Umbilical cord (tissue), 2 donors: ENCODE data around the gene P2RX1. TPM values are rescaled to one million over a fixed set of nuclear protein-coding genes. Genes with fewer than 3 reads are reported as not detected.
"Not testable (repeated sequence)": the region's sequence is repeated elsewhere in the genome, so short reads cannot be mapped to it uniquely, and the experiment has no call there.

Source experiments
- DNase-seq: peaks from one replicate; pipeline ENCODE4 v3.0.0-alpha.2; 2015; ENCODE audit warnings: low spot score
- total RNA-seq: library from RNA; depleted of rRNA; stranded (reverse); fragments of >200 nt; gene quantifications from one replicate; pipeline ENCODE4 v1.2.3, GENCODE V29; 2014; ENCODE audit warnings: low replicate concordance; ENCODE audit not compliant: insufficient read depth

P2RX1 gene
- total RNA-seq, 1 donor from 2014 or later = 44.5 TPM

DNA sequence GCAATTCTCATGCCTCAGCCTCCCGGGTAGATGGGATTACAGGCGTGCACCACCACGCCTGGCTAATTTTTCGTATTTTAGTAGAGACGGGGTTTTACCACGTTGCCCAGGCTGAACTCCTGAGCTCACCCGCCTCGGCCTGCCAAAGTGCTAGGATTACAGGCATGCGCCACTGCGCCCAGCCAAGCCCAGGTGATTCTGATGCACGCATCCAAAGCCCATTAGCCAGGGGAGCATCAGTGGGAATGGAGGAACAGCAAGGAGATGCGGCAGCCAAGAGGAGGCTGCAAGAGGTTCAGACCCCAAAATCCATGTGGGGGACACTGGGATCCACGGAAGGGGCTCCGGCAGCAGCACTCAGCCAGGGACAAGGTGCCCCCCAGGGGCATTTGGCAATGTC is 35.9 kb upstream of the P2RX1 start:
- DNase-seq = no peak

DNA sequence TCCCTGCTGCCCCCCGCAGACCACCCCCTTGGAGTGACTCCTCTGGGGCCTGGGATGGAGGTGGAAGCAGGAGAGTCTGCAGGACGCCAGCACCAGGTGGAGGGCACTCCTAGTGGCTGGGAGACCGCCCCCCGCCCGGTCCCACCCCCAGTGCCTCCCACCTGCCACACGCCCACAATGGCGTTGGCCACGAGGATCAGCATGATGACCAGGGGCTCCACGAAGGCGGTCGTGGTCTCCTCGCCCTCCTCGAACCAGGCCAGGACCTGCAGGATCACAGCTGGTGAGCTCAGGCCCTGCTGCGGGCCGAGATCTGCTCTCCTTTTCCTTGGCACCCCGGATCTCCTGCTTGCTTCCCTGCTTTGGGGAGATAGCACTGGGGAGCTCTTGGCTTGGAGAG is 35.2 kb upstream of the P2RX1 start:
- no peak for DNase-seq

DNA sequence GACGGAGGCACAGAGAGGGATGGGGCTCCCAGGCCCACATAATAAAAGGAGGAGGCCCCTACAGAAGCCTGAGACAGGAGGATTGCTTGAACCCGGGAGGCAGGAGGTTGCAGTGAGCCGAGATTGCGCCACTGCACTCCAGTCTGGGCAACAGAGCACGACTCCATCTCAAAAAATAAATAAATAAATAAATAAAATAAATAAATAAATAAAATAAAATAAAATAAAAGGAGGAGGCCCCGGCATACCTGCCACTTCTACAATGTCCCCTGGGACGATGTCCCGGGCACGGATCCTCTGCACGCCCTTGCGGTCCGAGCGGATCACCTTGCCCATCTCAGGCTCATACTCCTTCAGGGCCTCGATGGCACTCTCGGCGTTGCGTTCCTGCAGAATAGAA is 34.7 kb upstream of the P2RX1 start:
- DNase-seq = no peak

DNA sequence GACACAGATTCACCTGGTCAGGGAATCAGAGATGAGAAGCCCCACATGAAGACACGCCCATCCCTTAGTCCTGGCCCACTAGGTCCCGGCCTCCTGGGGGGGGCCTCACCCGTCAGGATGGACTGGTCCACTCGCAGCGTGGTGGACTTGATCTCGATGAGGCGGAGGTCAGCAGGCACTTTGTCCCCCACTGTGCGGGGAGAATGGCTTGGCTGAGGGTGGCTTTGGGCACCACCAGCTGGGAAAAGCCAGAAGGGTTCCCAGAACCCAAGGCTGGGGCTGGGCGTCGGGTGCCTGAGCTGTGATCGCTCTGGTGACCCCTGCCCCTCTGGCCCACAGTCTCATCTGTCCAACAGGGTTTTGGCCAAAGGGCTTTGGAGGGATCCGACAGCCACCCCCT is 34.3 kb upstream of the P2RX1 start:
- no peak for DNase-seq

DNA sequence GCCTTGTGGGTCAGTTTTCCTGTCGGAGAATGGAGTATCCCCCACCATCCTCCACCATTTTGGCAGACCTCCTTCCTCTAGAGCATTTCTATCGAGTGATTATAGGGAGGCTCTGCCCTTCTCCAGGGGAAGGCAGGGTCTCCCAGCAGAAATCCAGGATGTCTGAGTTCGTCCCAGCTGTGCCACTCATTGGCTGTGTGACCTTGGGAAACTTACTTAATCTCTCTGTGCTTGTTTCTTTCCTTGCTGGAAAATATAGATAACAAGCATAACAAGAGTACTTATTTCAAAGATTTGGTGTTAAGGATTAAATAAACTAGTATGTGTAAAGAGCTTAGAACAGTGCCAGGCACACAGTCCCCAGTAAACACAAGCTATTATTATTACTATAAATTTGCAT is 33.2 kb upstream of the P2RX1 start:
- DNase-seq = no peak

DNA sequence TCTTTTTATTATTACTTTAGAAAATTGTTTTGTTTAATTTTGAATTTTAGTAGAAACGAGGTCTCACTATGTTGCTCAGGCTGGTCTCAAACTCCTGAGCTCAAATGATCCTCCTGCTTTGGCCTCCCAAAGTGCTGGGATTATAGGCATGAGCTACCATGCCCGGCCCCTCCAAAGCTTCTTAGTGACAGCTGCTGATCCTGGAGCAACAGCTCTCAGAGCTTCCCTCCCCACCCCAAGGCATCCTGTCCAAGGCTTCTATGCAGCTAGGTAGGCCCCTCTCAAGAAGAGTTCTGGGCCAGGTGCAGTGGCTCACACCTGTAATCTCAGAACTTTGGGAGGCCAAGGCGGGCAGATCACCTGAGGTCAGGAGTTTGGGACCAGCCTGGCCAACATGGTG is 32.3 kb upstream of the P2RX1 start:
- DNase-seq = not testable (repeated sequence)

DNA sequence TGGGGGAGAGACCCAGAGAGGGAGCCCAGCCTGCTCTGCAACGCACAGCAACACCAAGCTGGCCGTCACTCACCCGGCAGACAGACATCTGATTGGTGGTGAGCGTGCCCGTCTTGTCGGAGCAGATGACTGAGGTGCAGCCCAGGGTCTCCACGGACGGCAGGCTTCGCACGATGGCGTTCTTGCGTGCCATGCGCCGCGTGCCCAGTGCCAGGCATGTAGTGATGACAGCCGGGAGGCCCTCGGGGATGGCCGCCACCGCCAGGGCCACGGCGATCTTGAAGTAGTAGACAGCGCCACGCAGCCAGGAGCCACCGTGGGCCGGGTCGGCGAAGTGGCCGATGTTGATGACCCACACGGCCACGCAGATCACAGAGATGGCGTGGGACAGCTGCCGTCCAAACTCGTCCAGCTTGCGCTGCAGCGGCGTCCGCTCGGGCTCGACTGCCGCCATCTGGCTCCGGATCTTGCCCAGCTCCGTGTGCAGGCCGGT is 31.1 kb upstream of the P2RX1 start:
- no peak for DNase-seq

DNA sequence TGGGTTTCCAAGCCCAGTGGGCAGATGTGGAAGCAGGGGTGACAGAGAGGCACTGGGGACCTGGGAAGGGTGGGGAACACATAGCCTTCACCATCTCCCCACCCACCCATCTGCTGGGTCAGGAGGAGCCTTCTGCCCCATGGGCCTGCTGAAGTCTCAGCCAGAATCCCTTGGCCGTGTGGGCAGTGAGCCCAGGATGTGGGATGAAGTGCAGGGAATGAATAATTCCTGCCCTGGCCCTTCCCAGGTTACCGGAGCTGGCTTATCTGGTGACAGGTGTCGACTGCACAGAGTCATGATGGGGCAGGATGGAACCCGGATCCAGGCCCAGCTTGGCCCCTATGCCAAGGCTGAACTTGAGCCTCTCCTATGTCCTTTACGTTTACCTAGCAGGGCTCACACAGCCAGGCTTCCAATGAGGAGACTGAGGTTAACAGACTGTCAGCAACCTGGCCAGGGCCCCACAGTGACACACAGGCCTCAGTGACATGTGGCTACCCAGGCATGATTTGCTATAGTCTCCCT is 30.5 kb upstream of the P2RX1 start:
- no peak for DNase-seq

DNA sequence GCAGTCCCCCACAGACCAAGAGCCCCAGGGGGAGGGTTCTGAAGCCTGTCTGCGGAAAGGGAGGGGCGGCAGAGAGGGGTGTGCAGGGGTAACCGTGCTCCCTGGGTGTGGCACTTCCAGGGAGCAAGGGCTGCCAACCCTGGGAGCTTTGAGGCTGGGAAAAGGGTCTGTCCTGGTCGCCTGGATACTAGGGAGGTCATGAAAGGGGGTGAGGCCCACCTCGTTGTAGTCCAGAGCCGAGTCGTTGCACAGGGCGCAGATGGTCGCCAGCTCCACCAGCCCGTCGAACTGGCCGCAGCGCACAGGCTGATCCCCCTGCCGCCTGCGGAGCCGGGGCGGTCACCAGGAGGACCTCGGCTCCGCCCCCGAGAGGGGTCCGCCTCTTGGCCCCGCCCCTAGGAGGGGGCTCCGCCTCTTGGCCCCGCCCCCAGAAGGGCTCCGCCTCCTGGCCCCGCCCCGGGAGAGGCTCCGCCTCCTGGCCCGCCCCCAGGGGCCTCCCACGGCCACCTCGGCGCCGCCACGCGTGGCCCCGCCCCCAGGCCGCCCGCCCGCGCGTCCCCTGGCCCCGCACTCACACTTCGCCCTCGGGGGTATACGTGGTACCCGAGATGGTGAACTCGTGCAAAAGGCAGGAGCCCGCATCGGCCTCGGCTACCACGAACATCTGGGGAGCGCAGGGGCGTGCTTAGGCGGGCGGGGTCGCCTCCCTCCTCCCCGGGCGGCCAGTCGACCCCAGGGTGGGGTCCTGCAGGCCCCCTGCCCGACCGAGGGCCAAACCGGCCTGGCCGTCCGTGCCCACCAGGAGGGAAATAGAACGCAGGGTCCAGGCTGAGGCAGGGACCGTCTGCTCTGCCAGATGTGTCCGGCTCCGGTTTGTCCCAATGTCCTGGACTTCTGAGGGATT is 28.5 kb upstream of the P2RX1 start:
- peak; percentile 50 for DNase-seq

DNA sequence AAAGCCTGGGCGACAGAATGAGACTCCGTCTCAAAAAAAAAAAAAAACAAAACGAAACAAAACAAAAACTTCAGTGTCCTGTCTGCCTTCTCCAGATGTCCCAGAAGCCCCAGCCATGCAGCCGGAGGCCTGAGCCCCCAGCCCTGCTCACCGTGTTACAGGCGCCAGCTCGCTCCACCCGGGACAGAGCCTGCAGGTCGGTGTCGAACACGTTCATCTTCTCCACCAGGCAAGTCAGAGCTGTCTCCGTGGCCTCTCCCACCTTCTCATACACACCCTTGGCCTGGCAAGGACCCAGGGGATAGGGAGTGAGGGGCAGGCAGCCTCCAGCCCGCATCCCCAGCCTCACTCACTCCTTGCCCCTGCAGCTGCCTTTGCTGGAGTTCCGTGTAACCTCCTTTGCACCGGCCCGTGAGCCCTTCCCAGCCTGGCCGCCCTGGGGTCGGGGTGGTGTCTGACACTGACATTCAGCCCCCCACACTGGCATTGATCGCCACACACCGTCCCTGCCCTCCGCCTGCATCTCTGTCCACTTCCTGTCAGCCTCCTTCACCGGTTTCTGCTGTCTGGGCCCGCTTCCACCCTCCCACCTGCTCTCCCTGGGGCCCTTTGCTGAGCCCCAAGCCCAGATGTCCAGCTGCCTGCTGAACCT is 27.1 kb upstream of the P2RX1 start:
- no peak for DNase-seq

DNA sequence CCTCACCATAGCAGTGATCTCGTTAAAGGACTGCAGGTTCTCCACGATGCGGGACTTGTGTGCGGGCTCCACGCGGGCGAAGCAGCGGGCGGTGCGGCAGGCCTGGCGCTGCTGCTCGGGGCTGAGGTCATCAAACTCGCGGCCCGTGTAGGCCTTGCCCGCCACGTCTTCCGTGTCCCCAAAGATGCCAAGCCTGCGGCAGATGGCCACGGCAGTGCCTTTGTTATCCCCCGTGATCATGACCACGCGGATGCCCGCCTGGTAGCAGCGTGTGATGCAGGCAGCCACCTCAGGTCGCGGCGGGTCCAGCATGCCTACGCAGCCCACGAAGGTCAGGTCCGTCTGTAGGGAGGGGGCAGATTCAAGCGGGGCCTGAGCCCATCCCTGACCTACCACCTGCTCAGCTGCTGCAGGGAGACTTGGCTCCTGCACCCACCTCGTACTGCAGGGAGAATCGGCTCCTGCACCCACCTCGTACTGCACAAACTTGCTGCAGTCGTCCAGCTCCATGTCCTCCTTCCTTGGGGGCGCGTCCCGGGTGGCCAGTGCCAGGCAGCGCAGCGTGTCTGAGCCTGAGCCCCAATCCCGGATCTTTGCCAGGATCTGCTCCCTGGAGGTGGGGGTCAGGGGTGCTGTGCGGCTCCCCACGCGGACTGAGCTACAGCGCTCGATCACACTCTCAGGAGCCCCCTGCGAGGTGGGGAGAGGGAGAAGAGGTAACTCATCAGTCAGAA is 24.9 kb upstream of the P2RX1 start:
- DNase-seq = no peak

DNA sequence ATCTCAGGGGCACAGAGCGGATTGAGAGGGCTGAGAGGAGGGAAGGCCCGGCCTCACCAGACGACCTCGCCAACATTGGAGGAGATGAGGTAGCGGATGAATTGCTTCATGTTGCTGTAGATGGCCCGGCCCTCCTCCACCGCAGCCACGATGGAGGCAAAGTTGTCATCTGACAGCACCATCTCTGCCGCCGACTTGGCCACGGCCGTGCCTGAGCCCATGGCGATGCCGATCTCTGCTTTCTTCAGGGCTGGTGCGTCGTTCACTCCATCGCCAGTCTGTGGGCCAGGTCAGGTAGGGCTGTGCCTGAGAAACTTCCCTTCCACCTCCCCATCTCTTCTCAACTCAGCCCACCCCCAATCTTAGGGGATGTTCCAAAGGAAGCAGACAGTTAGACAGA is 21.1 kb upstream of the P2RX1 start:
- no peak for DNase-seq

DNA sequence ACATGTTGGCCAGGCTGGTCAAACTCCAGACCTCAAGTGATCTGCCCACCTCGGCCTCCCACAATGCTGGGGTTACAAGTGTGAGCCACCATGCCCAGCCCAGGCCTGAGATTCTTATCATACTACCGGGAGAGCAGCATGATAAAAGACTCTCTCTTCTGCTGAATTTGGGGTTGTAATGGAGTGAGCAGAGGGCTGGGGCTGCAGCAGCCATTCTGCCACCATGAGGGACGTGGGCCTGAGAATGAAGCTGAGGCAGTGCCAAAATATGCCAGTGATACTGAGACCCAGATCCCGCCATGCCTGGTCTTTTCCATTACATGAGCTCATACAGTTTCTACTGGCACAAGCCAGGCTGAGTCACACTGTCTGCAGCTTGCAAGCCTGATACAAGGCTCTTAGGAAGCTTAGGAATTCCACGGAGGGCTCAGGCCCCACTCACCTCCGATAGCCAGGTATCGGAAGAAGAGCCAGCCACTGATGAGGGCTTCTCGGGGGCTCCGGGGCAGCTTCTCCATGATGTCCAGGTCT is 19.6 kb upstream of the P2RX1 start:
- DNase-seq = no peak

DNA sequence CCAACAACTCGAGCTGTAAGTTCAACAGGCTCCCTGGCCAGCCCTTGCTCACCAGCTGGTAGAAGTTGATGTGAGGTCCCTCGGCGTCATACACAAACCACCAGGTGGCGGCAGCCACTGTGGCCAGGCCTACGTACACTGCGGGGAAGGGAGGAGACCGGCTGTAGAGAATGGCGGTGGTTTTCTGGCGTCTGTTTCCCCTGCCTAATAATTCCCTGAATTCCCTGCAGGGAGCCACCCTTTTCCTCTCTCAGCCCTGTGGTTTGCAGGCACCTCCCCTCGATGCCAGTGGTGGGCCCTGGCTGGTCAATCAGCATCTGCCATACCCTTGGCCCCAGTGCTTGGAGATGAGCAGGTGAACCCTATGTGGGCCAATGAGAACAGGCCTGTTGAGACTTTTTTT is 18.9 kb upstream of the P2RX1 start:
- DNase-seq = peak; percentile 77

DNA sequence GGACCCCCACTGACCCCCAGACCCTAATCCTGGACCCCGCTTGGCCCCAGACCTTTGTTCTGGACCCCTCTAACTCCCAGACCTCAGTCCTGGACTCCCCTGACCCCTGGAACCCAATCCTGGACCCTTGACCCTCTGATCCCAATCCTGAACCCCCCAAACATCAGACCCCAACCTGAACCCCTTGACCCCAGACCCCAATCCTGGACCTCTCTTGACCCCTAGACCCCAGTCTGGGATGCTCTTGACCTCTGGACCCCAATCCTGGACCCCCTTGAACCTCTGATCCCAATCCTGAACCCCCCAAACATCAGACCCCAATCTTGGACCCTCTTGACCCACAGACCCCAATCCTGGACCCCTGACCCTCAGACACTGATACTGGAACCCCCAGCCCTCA is 13.5 kb upstream of the P2RX1 start:
- DNase-seq = no peak

DNA sequence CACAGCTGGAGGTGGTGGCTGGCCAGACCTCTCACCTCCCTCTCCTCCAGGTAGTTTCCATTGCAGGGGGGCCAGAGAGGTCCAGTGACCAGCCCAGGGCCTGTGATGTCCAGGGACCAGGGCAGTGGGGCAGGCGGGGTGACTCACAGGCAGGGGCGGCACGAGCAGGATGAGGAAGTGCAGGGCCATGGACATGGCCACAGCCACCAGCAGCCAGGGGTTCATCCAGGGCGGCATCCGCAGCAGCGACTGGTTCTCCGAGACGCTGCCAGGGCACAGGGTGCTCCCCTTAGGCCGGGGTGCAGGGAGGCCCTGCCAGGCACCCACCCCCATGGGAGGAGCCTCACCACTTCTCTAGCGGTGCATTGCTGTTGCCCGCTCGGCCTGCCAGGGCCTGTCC is 12.9 kb upstream of the P2RX1 start:
- DNase-seq = no peak

DNA sequence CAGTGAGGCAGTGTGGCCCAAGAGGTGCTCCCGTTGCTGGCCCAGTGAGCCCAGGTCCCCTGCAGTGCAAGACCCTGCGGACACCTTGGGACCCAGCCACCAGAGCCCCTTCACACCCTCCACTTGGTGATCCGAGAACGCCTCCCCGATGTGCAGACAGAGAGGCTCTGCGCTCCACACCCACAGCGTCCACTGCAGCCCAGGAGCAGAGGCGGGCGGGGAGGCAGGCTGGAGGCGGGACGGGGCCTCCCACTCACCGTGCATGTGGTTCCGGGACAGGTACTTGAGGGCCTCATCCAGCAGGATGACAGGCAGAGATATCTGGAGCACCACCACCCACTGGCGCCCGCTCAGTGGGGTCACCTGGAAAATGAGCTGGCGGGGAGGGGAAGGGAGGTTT is 12.1 kb upstream of the P2RX1 start:
- no peak for DNase-seq

DNA sequence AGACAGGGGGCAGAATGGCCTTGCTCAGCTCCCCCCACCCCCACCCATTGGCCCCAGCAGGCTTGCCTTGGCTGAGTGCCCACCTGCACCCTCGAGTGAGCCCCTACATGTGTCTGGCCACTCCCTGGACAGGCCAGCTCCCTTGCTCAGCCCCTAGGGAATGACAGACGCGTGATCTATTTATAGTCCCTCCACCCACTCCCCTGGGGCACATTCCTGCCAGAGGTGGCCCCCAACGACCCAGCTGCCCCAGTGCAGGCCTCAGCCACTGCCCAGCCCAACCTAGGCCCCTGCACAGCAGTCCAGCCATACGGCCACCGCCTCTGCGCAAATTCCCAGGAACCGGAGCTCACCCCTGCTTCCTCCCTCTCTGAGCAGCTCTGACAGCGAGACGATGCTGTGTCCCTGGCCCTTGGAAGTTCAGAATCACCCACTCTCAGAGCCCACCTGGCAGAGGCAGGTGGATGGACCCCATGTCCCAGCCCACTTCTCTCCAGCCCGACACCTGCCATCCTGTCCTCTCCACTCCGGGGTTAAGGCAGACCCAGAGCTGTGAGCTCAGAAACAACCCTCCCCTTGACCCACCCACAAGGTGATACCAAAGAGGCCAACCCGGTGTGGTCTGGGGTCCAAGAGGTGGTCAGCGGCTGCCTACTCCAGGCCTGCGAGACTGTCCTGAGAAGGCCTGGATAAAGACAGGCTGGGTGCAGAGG is 11.5 kb upstream of the P2RX1 start:
- peak; percentile 26 for DNase-seq

DNA sequence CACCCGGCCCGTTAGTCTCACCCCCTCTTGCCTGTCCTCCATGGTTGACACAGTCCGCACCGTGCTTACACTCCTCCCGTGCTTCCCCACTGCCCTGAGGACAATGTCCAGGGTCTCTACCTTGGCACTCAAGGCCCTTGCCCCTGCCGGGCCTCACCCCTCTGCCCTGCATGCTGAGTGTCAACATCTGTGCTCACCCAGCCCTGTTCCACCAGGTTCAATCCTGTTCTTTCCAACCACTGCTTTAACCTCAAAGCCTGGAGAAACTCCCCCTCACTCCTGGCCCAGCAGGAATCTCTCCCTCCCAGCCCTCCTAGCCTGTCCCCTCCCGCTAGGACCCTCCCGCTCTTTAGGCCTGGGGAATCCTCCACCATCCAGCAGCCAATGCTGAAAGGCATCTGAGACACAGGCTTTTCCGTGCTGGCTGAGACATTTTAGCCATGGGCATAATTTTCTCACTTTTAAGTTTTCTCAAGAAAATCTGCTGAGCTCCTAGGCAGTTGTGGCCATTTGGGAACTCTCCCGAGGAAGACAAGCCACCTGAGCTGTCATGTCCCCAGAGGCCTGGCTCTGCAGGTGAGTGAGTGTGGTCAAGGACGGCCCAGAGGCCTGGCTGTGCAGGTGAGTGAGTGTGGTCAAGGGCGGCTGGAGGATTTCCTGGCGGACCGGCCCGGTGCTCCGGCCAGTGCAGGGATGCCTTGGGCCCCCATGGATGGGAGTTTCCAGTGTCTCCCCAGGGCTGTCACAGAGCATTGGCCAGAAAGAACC is 10.8 kb upstream of the P2RX1 start:
- DNase-seq = no peak

DNA sequence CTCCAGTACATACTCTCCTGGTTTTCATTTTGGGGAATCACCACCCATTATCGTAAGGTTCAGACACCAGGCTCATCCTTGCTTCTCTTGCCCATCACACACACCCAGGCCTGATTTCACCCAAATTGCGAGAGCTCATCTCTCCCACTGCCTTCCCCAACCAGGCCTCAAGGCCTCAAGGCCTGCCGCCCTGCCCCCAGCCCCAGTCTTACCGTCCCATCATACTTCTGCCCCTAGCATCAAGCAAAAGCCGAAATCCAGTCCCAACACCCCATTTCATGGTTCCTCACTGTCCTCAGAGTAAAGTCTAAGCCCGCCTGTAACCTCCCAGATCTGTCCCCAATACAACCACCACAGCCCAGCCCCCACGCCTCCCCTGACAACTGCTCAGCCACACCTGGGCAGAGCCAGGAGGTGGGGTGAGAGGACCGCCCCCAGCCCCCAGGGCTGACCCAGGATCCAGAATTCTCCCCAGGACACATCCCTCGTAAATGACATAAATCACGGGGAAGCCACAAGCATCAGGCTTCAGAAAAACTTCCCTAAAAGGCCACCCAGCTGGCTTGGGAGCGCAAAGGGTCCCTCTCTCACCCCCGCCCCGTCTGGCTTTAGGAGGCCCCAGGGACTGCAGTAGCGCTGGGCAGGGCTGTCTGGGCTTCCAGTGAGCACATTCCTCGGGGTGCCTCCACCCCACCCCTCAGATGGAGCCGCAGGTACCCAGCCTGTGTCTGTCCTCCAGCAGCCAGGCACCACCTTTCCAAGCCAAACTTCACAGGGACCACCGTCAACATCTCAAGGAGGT is 9.6 kb upstream of the P2RX1 start:
- peak; percentile 37 for DNase-seq
